Neural progenitor cell (in vitro differentiated cells): ENCODE measurements around the gene MAGI1. TPM values are rescaled to one million over a fixed set of nuclear protein-coding genes. Genes with fewer than 3 reads are reported as not detected.

ENCODE experiments used
- DNase-seq: peaks from one replicate; pipeline ENCODE4 v3.0.0-alpha.2; 2016; ENCODE audit warnings: low spot score
- H2AFZ ChIP-seq: fragments of 200-600 bp; sonication (generic); replicated peaks from 2 replicates; pipeline ENCODE4 v1.6.1; 2016; ENCODE audit warnings: antibody characterized with exemption
- H3F3A ChIP-seq: fragments of 200-600 bp; sonication (generic); 2 replicates; pipeline ENCODE4 v1.6.1; 2016; ENCODE audit warnings: antibody characterized with exemption, low read depth
- H3K27ac ChIP-seq: fragments of 200-600 bp; sonication (generic); 2 replicates; pipeline ENCODE4 v1.5.1; 2016; ENCODE audit warnings: mild to moderate bottlenecking
- H3K27me3 ChIP-seq: fragments of 200-600 bp; sonication (generic); 2 replicates; pipeline ENCODE4 v1.6.1; 2016; ENCODE audit warnings: mild to moderate bottlenecking, moderate library complexity
- H3K36me3 ChIP-seq: fragments of 200-600 bp; sonication (generic); 2 replicates; pipeline ENCODE4 v1.5.1; 2016
- H3K4me1 ChIP-seq: fragments of 200-600 bp; sonication (generic); 2 replicates; pipeline ENCODE4 v1.6.1; 2016; ENCODE audit warnings: mixed run types
- H3K4me2 ChIP-seq: fragments of 200-600 bp; sonication (generic); 2 replicates; pipeline ENCODE4 v1.6.1; 2016
- H3K4me3 ChIP-seq: fragments of 200-600 bp; sonication (generic); 2 replicates; pipeline ENCODE4 v1.5.1; 2016
- H3K79me2 ChIP-seq: fragments of 200-600 bp; sonication (generic); 2 replicates; pipeline ENCODE4 v1.6.1; 2016; ENCODE audit warnings: low read depth
- H3K9ac ChIP-seq: fragments of 200-600 bp; sonication (generic); 2 replicates; pipeline ENCODE4 v1.6.1; 2016
- H3K9me3 ChIP-seq: fragments of 200-600 bp; sonication (generic); 2 replicates; pipeline ENCODE4 v1.5.1; 2016; ENCODE audit warnings: low read depth
- H4K20me1 ChIP-seq: fragments of 200-600 bp; sonication (generic); 2 replicates; pipeline ENCODE4 v1.6.1; 2016; ENCODE audit warnings: low read depth
- H3K27ac Mint-ChIP-seq: 3 replicates; pipeline ENCODE4 v1.8.0; 2021; ENCODE audit warnings: mixed read lengths
- H3K27me3 Mint-ChIP-seq: 2 replicates; pipeline ENCODE4 v1.8.0; 2022; ENCODE audit warnings: low read depth, mild to moderate bottlenecking, inconsistent platforms, moderate library complexity, mixed read lengths; ENCODE audit not compliant: insufficient read depth
- H3K36me3 Mint-ChIP-seq: 3 replicates; pipeline ENCODE4 v1.8.0; 2021; ENCODE audit warnings: mixed read lengths
- H3K4me1 Mint-ChIP-seq: 3 replicates; pipeline ENCODE4 v1.8.0; 2021; ENCODE audit warnings: mixed read lengths
- H3K4me3 Mint-ChIP-seq: 3 replicates; pipeline ENCODE4 v1.8.0; 2021; ENCODE audit warnings: mild to moderate bottlenecking, moderate library complexity, mixed read lengths
- H3K9me3 Mint-ChIP-seq: 3 replicates; pipeline ENCODE4 v1.8.0; 2020; ENCODE audit warnings: mixed read lengths
- EZH2 ChIP-seq: fragments of 200-600 bp; sonication (generic); IDR thresholded peaks from 2 replicates; pipeline ENCODE4 v1.6.1; 2017; ENCODE audit warnings: antibody characterized with exemption, mild to moderate bottlenecking, moderate library complexity
- EZH2phosphoT487 ChIP-seq: fragments of 200-600 bp; sonication (generic); IDR thresholded peaks from 2 replicates; pipeline ENCODE4 v1.6.1; 2017; ENCODE audit warnings: antibody characterized with exemption
- total RNA-seq: library from RNA; depleted of rRNA; stranded (reverse); fragments of >200 nt; gene quantifications from 2 replicates; pipeline ENCODE4 v1.2.3, GENCODE V29; 2015; ENCODE audit warnings: low replicate concordance
- TF ChIP-seq, protein P1 (sequence below): fragments of 200-600 bp; sonication (generic); IDR thresholded peaks from 2 replicates; pipeline ENCODE4 v1.5.1; 2017; ENCODE audit warnings: antibody characterized with exemption, mild to moderate bottlenecking

Gene MAGI1
- total RNA-seq, 1 donor from 2014 or later, result 40.6 TPM

DNA sequence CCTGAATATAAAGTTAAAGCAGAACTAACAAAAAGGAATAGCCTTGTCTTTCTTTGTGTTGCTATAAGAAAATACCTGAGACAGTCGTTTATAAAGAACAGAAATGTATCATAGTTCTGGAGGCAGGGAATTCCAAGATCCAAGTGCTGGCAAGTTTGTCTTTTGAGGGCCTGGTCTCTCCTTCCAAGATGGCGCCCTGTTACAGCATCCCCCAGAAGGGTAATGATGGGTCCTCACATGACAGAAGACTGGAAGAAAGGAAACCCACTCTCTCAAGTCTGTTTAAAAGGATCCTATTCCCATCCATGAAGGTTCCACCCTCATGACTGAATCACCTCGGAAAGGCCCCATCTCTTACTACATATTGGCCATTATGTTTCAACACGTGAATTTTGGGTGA is 435.1 kb downstream of the MAGI1 start:
- Mint-ChIP-seq H3K9me3 (no peaks in the 10 kb centered on the region), H3K27ac (no peak overlapping the region), H3K36me3 (no peaks in the 10 kb centered on the region), H3K4me3 (no peak overlapping the region), H3K27me3 (no peaks in the 10 kb centered on the region), H3K4me1 (peaks cover 12% of the 10 kb centered on the region)
- H3K9me3 ChIP-seq, result no peaks in the 10 kb centered on the region
- H3K27ac ChIP-seq, result no peak overlapping the region
- no peak overlapping the region for H3K4me3 ChIP-seq
- no peaks in the 10 kb centered on the region for H3K36me3 ChIP-seq
- no peaks in the 10 kb centered on the region for H3K27me3 ChIP-seq
- H3K4me2 ChIP-seq, result no peak overlapping the region
- peaks cover 8% of the 10 kb centered on the region for H3K4me1 ChIP-seq
- DNase-seq, result no peak
- no peak for TF ChIP-seq EZH2
- TF ChIP-seq EZH2phosphoT487, result no peak
- TF ChIP-seq, protein P1, sequence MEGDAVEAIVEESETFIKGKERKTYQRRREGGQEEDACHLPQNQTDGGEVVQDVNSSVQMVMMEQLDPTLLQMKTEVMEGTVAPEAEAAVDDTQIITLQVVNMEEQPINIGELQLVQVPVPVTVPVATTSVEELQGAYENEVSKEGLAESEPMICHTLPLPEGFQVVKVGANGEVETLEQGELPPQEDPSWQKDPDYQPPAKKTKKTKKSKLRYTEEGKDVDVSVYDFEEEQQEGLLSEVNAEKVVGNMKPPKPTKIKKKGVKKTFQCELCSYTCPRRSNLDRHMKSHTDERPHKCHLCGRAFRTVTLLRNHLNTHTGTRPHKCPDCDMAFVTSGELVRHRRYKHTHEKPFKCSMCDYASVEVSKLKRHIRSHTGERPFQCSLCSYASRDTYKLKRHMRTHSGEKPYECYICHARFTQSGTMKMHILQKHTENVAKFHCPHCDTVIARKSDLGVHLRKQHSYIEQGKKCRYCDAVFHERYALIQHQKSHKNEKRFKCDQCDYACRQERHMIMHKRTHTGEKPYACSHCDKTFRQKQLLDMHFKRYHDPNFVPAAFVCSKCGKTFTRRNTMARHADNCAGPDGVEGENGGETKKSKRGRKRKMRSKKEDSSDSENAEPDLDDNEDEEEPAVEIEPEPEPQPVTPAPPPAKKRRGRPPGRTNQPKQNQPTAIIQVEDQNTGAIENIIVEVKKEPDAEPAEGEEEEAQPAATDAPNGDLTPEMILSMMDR, result no peak
- H2AFZ ChIP-seq, result no peak overlapping the region
- H3K9ac ChIP-seq, result no peak overlapping the region
- peaks cover 10% of the 10 kb centered on the region for H3K79me2 ChIP-seq
- no peaks in the 10 kb centered on the region for H4K20me1 ChIP-seq
- peaks cover 3% of the 10 kb centered on the region for H3F3A ChIP-seq

DNA sequence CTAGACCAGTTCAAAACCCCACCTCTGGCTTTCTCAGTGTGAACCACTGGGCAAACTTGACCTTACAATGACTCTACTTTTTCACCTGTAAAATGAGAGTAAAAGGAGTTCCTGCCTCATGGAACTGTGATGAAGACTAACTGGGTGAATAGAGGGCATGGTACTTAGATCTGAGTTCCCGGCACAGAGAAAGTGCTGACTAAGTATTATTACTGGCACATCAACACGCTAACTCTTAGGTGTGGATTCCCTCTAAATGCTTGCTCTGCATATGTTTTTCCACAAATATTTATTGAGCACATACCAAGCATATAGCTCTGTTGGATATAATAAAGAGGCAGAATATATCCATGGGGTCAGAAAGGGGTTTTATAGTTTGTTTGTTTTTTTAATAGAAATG is 437.8 kb downstream of the MAGI1 start:
- Mint-ChIP-seq H3K36me3 (no peaks in the 10 kb centered on the region), H3K27ac (no peak overlapping the region), H3K4me3 (no peak overlapping the region), H3K9me3 (no peaks in the 10 kb centered on the region), H3K27me3 (peaks cover 2% of the 10 kb centered on the region), H3K4me1 (peaks cover 22% of the 10 kb centered on the region)
- Histone ChIP-seq H4K20me1 (no peaks in the 10 kb centered on the region), H3F3A (peaks cover 30% of the 10 kb centered on the region), H3K36me3 (no peaks in the 10 kb centered on the region), H3K4me1 (peaks cover 17% of the 10 kb centered on the region), H3K4me2 (no peak overlapping the region), H3K4me3 (no peak overlapping the region), H3K9ac (no peak overlapping the region), H3K9me3 (no peaks in the 10 kb centered on the region), H2AFZ (no peak overlapping the region), H3K79me2 (peaks cover 20% of the 10 kb centered on the region), H3K27me3 (no peaks in the 10 kb centered on the region), H3K27ac (no peak overlapping the region)
- DNase-seq, result no peak
- no peak for TF ChIP-seq EZH2
- TF ChIP-seq EZH2phosphoT487, result no peak
- TF ChIP-seq, protein P1, result no peak

DNA sequence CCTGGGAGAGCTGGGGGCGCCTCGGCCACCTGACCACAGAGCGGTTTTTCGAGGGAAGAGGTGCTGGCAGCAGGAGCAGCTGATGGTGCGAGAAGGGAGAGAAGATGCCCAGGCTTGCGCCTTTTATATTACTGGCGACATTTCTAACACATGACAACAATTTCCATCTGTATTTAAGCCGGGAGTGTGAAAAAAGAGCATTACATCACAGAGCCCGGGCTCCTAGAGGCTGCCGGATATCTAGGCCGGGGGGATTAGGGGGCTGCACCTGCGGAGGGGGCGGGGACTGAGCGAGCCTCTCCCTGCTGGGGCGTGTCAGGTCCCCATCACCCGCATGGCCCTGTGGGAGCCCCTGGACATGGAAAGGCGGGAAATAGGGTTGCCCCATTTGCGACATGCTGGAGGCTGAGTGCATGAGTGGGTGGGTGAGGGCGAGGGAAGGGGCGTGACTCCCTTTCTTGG is 440.7 kb downstream of the MAGI1 start:
- peak overlapping the region; percentile 35 for H2AFZ ChIP-seq
- peaks cover 4% of the 10 kb centered on the region for H3K27me3 Mint-ChIP-seq
- no peaks in the 10 kb centered on the region for H3K36me3 ChIP-seq
- H3K9me3 ChIP-seq, result no peaks in the 10 kb centered on the region
- peak overlapping the region; percentile 69 for H3K4me3 ChIP-seq
- no peaks in the 10 kb centered on the region for H3K27me3 ChIP-seq
- H3K36me3 Mint-ChIP-seq, result no peaks in the 10 kb centered on the region
- DNase-seq, result peak; percentile 87
- peak overlapping the region; percentile 94 for H3K4me3 Mint-ChIP-seq
- H3K4me1 ChIP-seq, result peaks cover 44% of the 10 kb centered on the region
- no peaks in the 10 kb centered on the region for H4K20me1 ChIP-seq
- TF ChIP-seq EZH2 (no peak), EZH2phosphoT487 (no peak)
- TF ChIP-seq, protein P1, result no peak
- peaks cover 37% of the 10 kb centered on the region for H3F3A ChIP-seq
- H3K27ac ChIP-seq, result peak overlapping the region; percentile 99
- H3K4me2 ChIP-seq, result peak overlapping the region; percentile 96
- no peaks in the 10 kb centered on the region for H3K9me3 Mint-ChIP-seq
- H3K4me1 Mint-ChIP-seq, result peaks cover 48% of the 10 kb centered on the region
- peaks cover 49% of the 10 kb centered on the region for H3K79me2 ChIP-seq
- peak overlapping the region; percentile 91 for H3K27ac Mint-ChIP-seq
- peak overlapping the region; percentile 67 for H3K9ac ChIP-seq
